Gastrocnemius medialis (tissue), 4 donors: ENCODE data around the gene HK3.

Source experiments
- POLR2A ChIP-seq, 2 donors: fragments of 450-650 bp; IDR thresholded peaks; one replicate each; pipeline ENCODE4 v1.6.1; 2017; ENCODE audit warnings: antibody characterized with exemption in 2 of 2, mild to moderate bottlenecking in 2 of 2, moderate library complexity in 2 of 2
- TF ChIP-seq, protein P1 (sequence below), 5 experiments: fragments of 450-650 bp in 3 of 5; fragments of 200-600 bp in 2 of 5; sonication (generic) in 2 of 5; IDR thresholded peaks in 4 of 5; conservative IDR thresholded peaks in 1 of 5; 1 replicate in 4 of 5; 2 replicates in 1 of 5; pipeline ENCODE4 v1.5.1; 2016 to 2019; ENCODE audit warnings: antibody characterized with exemption in 5 of 5, mild to moderate bottlenecking in 3 of 5, moderate library complexity in 3 of 5

DNA sequence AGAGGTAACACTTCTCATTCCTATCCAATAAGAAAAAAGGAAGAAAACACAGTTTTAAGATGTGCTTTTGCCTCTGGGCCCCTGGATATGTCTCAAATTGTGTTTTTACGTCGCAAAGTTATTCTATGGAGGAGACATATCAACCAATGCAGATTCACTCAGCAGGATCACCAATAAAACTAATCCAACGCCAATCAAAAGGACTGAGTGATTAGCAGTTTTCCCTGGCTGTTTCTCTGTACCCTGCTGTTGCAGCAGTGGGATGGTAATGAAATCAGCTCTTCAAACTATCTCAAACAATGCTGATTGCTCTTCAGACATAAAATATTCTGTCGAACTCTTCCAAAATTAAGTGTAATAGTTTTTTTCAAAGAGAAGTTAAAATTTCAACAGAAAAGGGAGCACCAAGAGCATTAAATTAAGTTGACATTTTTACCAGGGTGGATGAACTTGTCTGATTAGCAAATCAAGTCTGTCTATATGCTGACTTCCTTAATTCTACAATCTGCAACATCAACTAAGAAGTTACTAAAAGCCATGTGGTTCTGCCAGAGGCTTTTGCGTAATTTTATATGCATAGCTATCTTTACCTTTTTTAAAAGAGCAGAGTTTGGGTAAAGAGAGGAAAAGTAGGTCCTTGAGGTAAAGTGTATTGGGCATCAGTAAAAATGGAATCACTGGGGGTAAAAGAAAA lies 9.7 kb upstream of the HK3 start:
- TF ChIP-seq, protein P1, sequence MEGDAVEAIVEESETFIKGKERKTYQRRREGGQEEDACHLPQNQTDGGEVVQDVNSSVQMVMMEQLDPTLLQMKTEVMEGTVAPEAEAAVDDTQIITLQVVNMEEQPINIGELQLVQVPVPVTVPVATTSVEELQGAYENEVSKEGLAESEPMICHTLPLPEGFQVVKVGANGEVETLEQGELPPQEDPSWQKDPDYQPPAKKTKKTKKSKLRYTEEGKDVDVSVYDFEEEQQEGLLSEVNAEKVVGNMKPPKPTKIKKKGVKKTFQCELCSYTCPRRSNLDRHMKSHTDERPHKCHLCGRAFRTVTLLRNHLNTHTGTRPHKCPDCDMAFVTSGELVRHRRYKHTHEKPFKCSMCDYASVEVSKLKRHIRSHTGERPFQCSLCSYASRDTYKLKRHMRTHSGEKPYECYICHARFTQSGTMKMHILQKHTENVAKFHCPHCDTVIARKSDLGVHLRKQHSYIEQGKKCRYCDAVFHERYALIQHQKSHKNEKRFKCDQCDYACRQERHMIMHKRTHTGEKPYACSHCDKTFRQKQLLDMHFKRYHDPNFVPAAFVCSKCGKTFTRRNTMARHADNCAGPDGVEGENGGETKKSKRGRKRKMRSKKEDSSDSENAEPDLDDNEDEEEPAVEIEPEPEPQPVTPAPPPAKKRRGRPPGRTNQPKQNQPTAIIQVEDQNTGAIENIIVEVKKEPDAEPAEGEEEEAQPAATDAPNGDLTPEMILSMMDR (IDR thresholded peaks at IDR 0.05 in 4 of 5, conservative IDR thresholded peaks at IDR 0.05 in 1 of 5), result no peak
- no peak for TF ChIP-seq POLR2A (IDR thresholded peaks at IDR 0.05)
